Measurements from ENCODE around the gene SMYD3.

SMYD3 gene

DNA sequence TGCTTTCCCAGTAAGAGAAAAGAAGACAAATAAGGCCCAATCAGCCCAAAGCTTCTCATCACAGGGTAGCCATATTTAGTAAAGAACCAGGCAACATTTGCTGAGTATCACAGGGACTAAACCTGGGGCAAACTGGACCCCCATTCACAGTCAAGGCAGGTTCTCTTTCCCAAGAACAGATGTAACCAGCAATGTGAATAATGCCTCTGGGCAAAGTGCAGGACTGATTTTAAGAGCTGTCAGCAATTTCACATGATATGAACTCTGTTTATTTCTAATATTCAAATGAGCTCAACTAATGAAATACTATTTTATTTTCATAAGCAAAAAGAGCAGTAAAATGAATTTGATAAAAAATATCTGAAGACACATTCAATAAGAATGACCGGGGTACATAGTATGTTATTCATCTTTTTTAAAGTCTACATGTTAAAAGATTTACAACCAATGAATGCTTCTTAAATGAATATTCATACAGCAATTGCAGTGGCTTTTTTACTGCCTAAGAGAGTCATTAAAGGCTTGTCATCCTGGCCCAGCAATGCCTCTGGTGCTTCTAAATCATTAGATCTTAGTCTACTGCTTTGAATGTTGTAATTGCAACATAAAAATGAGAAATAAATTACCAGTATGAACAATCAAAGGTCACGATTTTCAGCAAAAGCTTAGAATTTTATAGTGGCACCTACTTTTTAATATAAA is 308.8 kb downstream of the SMYD3 start:
- Histone ChIP-seq H3K9me3 (ENCODE audit: control insufficient read depth, low read length) (no peaks in the 10 kb centered on the region), H3K27ac (ENCODE audit: low read depth, low read length, severe bottlenecking) (no peak overlapping the region), H3K36me3 (ENCODE audit: control insufficient read depth, insufficient read depth, low read length) (no peaks in the 10 kb centered on the region), H3K4me1 (ENCODE audit: control insufficient read depth, insufficient read depth, low read length, poor library complexity, severe bottlenecking) (no peaks in the 10 kb centered on the region), H3K4me3 (ENCODE audit: extremely low read depth, insufficient read depth, low read length, poor library complexity, severe bottlenecking) (no peak overlapping the region)
- 80% methylated on average over 1 of the region's 2 CpGs; no CpG with 5 or more reads in 1 of the 2 experiments for WGBS, 2 experiments (ENCODE audit: insufficient coverage in 2 of 2)

DNA sequence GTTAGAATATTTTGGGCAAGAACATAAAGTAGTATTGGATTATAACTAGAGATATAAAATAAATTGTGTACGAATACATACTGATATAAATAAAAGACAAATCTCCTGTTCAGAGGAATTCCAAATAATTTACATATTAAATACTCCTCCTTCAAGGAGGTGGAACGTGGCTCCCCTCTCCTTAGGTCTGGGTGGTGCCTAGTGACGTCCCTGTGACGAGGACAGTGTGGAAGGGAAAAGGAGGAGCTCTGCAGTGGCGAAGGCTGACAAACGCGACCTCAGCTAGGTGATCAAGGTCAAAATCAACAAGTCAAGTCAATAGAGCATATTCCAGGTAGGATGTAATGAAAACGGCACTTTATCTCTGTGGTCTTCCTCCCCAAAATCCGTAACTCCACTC is 310.0 kb downstream of the SMYD3 start:
- Histone ChIP-seq H3K36me3 (ENCODE audit: control insufficient read depth, insufficient read depth, low read length) (no peaks in the 10 kb centered on the region), H3K4me3 (ENCODE audit: extremely low read depth, insufficient read depth, low read length, poor library complexity, severe bottlenecking) (no peak overlapping the region), H3K27ac (ENCODE audit: low read depth, low read length, severe bottlenecking) (no peak overlapping the region), H3K9me3 (ENCODE audit: control insufficient read depth, low read length) (no peaks in the 10 kb centered on the region), H3K4me1 (ENCODE audit: control insufficient read depth, insufficient read depth, low read length, poor library complexity, severe bottlenecking) (no peaks in the 10 kb centered on the region)
- 93 to 98% methylated on average over 4 to 6 of the region's 9 CpGs for WGBS, 2 experiments (ENCODE audit: insufficient coverage in 2 of 2)

DNA sequence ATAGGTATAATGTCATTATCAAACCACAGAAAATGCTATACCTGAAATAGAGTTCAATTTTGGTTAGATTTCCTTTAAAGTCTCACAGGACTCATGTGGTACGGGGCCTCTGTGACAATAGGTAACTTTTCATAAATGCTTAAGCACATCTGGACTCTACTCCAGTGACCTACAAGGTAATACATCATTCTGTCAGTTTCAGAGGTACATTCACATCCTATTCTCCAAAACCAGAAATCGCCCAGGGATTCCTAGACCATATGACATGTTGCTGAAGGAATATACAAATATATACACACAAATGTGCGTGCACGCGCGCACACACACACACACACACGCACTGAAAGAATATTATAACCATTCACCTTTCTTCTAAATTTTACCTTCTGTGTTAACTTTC is 311.8 kb downstream of the SMYD3 start:
- Histone ChIP-seq H3K4me1 (ENCODE audit: control insufficient read depth, insufficient read depth, low read length, poor library complexity, severe bottlenecking) (no peaks in the 10 kb centered on the region), H3K27ac (ENCODE audit: low read depth, low read length, severe bottlenecking) (no peak overlapping the region), H3K9me3 (ENCODE audit: control insufficient read depth, low read length) (no peaks in the 10 kb centered on the region), H3K4me3 (ENCODE audit: extremely low read depth, insufficient read depth, low read length, poor library complexity, severe bottlenecking) (no peak overlapping the region), H3K36me3 (ENCODE audit: control insufficient read depth, insufficient read depth, low read length) (no peaks in the 10 kb centered on the region)
- WGBS, 2 experiments (ENCODE audit: insufficient coverage in 2 of 2), result 76 to 100% methylated on average over 1 to 6 of the region's 7 CpGs

DNA sequence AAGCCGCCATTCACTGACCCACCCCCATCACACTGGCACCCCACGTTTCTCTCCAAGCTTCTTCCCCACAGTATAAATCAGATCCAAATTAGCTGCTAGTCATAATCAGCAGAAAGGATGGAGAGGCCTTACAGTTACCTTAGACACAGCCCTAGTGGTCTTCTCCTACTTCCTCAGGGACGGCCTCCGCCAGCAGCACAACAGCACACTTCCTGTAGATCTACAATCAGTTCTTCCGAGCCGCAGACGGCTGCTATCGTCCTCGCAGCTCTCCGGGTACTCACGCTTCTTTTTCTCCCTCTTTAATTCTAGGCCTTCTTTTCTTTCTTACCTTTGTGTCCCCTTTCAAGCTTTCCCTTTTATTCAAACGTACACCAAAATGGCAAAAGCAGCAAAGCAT is 313.5 kb downstream of the SMYD3 start:
- 96 to 97% methylated on average over 8 to 9 of the region's 12 CpGs for WGBS, 2 experiments (ENCODE audit: insufficient coverage in 2 of 2)
- no peaks in the 10 kb centered on the region for H3K9me3 ChIP-seq (ENCODE audit: control insufficient read depth, low read length)

DNA sequence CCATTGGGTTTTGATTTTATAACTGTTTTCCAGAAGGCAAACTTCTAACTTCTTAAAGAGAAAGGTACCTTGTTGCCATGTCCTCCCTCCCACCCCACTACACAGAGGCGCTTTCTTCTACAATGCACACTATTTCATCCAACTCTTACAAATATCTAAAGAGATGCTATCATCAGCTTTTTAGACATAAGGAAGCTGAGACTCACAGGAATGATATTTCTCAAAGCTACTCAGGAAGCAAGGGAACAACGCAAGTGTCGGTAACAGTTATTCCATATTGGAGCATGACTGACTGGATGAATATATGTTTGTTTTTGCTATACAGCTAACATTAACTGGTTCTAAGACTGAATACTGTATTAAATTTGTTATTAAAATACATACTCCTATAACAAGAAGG is 318.0 kb downstream of the SMYD3 start:
- H3K4me1 ChIP-seq (ENCODE audit: control insufficient read depth, insufficient read depth, low read length, poor library complexity, severe bottlenecking), result no peaks in the 10 kb centered on the region
- 71 to 100% methylated on average over 1 of the region's 3 CpGs for WGBS, 2 experiments (ENCODE audit: insufficient coverage in 2 of 2)
- no peaks in the 10 kb centered on the region for H3K36me3 ChIP-seq (ENCODE audit: control insufficient read depth, insufficient read depth, low read length)
- no peaks in the 10 kb centered on the region for H3K9me3 ChIP-seq (ENCODE audit: control insufficient read depth, low read length)
- H3K4me3 ChIP-seq (ENCODE audit: extremely low read depth, insufficient read depth, low read length, poor library complexity, severe bottlenecking), result no peak overlapping the region
- H3K27ac ChIP-seq (ENCODE audit: low read depth, low read length, severe bottlenecking), result no peak overlapping the region

More for the DNA sequence above, 313.5 kb downstream of the SMYD3 start:
- H3K36me3 ChIP-seq (ENCODE audit: control insufficient read depth, insufficient read depth, low read length), result no peaks in the 10 kb centered on the region
- no peak overlapping the region for H3K27ac ChIP-seq (ENCODE audit: low read depth, low read length, severe bottlenecking)
- H3K4me3 ChIP-seq (ENCODE audit: extremely low read depth, insufficient read depth, low read length, poor library complexity, severe bottlenecking), result no peak overlapping the region
- H3K4me1 ChIP-seq (ENCODE audit: control insufficient read depth, insufficient read depth, low read length, poor library complexity, severe bottlenecking), result no peaks in the 10 kb centered on the region

DNA sequence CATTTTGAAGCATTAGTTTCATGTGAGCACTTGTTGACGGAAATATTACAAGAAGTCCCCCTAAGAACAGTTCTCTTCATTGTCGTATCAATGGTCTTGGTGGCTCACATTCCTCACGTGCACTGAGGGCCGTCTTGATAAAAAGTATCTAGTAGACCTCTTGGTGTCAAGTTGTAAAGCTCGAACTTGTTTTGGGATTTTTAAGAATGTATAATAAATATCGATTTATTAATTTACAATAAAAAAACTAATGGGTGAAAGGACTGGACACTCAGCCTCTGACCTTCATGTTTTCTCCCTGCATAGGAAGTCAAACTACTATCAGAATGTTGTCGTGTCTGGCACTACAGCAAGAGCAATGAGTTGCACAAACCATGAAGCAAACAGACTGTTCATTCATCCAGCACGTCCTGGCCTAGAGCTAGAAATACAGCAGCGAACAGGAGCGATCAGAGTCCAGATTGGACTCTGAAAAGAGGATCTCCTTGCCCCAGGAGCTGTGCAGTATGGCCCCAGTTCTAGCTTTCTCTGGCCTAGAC is 319.2 kb downstream of the SMYD3 start:
- Histone ChIP-seq H3K4me3 (ENCODE audit: extremely low read depth, insufficient read depth, low read length, poor library complexity, severe bottlenecking) (no peak overlapping the region), H3K9me3 (ENCODE audit: control insufficient read depth, low read length) (no peaks in the 10 kb centered on the region), H3K4me1 (ENCODE audit: control insufficient read depth, insufficient read depth, low read length, poor library complexity, severe bottlenecking) (no peaks in the 10 kb centered on the region), H3K27ac (ENCODE audit: low read depth, low read length, severe bottlenecking) (no peak overlapping the region), H3K36me3 (ENCODE audit: control insufficient read depth, insufficient read depth, low read length) (no peaks in the 10 kb centered on the region)
- 93 to 98% methylated on average over 5 to 7 of the region's 10 CpGs for WGBS, 2 experiments (ENCODE audit: insufficient coverage in 2 of 2)

DNA sequence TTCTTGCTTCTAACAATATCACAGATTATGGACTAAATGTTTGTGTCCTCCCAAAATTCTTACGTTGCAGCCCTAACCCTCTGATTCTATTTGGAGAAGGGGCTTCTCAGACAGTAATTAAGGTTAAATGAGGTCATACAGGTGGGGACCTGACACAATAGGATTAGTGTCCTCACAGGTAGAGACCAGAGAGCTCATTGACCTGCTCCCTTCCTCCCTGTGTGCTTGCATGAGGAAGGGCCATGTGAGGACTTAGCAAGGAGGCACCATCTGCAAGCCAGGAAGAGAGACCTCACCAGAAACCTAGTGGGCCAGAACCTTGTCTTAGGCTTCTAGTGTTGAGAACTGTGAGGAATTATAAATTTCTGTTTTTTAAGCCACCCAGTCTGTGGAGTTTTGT is 322.6 kb downstream of the SMYD3 start:
- Histone ChIP-seq H3K27ac (ENCODE audit: low read depth, low read length, severe bottlenecking) (no peak overlapping the region), H3K36me3 (ENCODE audit: control insufficient read depth, insufficient read depth, low read length) (no peaks in the 10 kb centered on the region), H3K4me3 (ENCODE audit: extremely low read depth, insufficient read depth, low read length, poor library complexity, severe bottlenecking) (no peak overlapping the region), H3K9me3 (ENCODE audit: control insufficient read depth, low read length) (no peaks in the 10 kb centered on the region), H3K4me1 (ENCODE audit: control insufficient read depth, insufficient read depth, low read length, poor library complexity, severe bottlenecking) (no peaks in the 10 kb centered on the region)
- WGBS, 2 experiments (ENCODE audit: insufficient coverage in 2 of 2), result no CpG with 5 or more reads among the region's 1 CpG

DNA sequence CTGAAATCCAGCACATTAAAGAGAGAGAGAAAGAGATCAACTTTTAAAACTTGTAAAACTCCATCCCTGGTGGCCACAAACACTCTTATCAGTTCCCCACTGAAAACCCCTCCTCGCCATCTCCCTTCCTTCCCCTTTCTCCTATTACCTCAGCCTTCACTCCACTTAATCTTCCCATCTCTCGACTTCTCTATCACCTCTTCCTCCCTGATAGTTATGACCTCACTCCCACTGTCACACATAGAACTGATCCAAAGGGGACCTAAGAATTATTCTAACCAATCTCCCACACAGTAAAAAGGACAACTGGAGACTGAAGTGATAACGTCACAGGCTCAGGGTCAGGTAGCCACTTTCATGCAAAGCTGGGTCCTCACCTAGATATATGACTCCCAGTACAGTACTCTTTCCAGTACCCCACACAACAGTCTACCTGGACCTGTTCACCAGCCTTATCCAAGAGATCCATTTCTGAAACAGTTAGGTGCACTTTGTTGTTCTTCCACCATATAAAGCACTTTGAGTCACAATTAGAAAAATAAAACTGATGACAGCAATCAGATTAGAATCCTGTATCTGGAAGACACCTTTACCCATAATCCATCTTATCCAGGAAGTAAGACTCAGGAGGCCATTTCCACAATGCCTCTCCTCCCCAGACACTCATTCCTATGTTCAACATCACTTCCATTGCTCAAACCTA is 324.8 kb downstream of the SMYD3 start:
- H3K4me1 ChIP-seq (ENCODE audit: control insufficient read depth, insufficient read depth, low read length, poor library complexity, severe bottlenecking), result no peaks in the 10 kb centered on the region
- no peaks in the 10 kb centered on the region for H3K36me3 ChIP-seq (ENCODE audit: control insufficient read depth, insufficient read depth, low read length)
- no peak overlapping the region for H3K27ac ChIP-seq (ENCODE audit: low read depth, low read length, severe bottlenecking)
- no peaks in the 10 kb centered on the region for H3K9me3 ChIP-seq (ENCODE audit: control insufficient read depth, low read length)
- 88 to 96% methylated on average over 3 of the region's 3 CpGs for WGBS, 2 experiments (ENCODE audit: insufficient coverage in 2 of 2)
- no peak overlapping the region for H3K4me3 ChIP-seq (ENCODE audit: extremely low read depth, insufficient read depth, low read length, poor library complexity, severe bottlenecking)

DNA sequence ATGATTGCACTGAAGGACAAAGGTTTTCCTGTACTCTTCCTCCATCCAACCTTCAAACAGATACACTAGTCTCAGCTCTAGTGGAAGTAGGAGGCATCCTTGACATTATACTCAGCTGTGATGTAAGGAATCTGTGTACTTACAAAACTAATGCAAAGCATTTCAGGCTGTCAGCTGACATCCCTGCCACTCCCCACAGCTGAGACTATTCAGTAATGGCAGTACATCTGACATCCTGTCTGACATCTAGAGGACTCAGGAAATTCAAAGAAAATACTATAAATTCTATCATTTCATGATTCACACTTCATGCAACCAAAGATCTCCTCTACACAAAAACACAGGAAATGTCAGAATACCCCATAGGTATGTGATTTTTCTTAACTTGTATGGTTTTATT is 325.8 kb downstream of the SMYD3 start:
- Histone ChIP-seq H3K4me1 (ENCODE audit: control insufficient read depth, insufficient read depth, low read length, poor library complexity, severe bottlenecking) (no peaks in the 10 kb centered on the region), H3K4me3 (ENCODE audit: extremely low read depth, insufficient read depth, low read length, poor library complexity, severe bottlenecking) (no peak overlapping the region), H3K36me3 (ENCODE audit: control insufficient read depth, insufficient read depth, low read length) (no peaks in the 10 kb centered on the region), H3K9me3 (ENCODE audit: control insufficient read depth, low read length) (no peaks in the 10 kb centered on the region), H3K27ac (ENCODE audit: low read depth, low read length, severe bottlenecking) (no peak overlapping the region)

DNA sequence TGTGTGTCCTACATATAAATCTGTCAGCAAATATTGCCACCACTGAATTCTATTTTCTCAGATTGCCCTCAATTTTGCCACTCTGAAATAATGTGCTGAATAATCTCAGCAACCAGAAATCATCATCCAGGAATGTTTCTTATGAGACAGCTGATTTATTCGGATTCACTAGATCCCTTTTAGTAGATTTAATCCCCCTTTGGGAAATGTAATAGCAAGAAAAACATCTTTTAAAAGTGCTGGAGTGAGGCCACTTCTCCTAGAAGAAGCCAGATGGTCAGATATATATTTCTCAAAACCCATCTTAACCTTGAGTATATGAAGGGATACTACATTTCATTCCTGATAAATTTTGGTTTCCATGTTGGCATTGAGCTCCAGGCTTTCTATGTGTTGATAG is 327.7 kb downstream of the SMYD3 start:
- H3K4me1 ChIP-seq (ENCODE audit: control insufficient read depth, insufficient read depth, low read length, poor library complexity, severe bottlenecking), result no peaks in the 10 kb centered on the region
- no CpG with 5 or more reads among the region's 1 CpG for WGBS, 2 experiments (ENCODE audit: insufficient coverage in 2 of 2)

DNA sequence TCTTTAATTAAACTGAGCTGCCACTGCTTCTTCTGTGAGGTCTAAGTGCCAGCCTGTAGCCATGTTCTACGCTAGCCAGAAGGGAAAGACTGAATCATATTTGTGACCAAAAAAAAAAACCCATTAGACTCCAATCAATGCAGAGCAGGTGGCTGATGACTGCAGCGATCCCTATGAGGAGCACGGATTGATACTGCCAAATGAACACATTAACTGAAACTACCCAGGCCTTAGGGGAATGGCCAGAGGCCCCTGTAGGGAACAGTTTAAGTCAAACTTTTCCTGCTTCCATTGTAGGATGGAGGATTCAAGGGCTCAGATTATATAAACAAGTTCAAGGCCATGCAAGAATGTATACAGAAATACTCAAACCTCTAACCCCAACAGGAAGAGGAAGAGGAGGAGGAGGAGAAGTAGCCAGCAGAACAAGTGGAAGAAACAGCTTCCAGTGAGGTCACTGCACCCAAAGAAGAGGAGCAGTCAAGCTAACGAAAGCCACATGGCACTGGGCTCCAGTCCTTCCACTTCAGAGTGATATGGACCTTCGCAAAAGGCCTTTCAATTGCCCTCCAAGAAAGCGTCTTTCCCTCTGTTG is 328.3 kb downstream of the SMYD3 start:
- no peaks in the 10 kb centered on the region for H3K9me3 ChIP-seq (ENCODE audit: control insufficient read depth, low read length)
- no peaks in the 10 kb centered on the region for H3K4me1 ChIP-seq (ENCODE audit: control insufficient read depth, insufficient read depth, low read length, poor library complexity, severe bottlenecking)
- 84 to 100% methylated on average over 2 of the region's 6 CpGs for WGBS, 2 experiments (ENCODE audit: insufficient coverage in 2 of 2)
- no peak overlapping the region for H3K4me3 ChIP-seq (ENCODE audit: extremely low read depth, insufficient read depth, low read length, poor library complexity, severe bottlenecking)
- no peaks in the 10 kb centered on the region for H3K36me3 ChIP-seq (ENCODE audit: control insufficient read depth, insufficient read depth, low read length)
- H3K27ac ChIP-seq (ENCODE audit: low read depth, low read length, severe bottlenecking), result no peak overlapping the region

More for the DNA sequence above, 327.7 kb downstream of the SMYD3 start:
- Histone ChIP-seq H3K4me3 (ENCODE audit: extremely low read depth, insufficient read depth, low read length, poor library complexity, severe bottlenecking) (no peak overlapping the region), H3K36me3 (ENCODE audit: control insufficient read depth, insufficient read depth, low read length) (no peaks in the 10 kb centered on the region), H3K27ac (ENCODE audit: low read depth, low read length, severe bottlenecking) (no peak overlapping the region), H3K9me3 (ENCODE audit: control insufficient read depth, low read length) (no peaks in the 10 kb centered on the region)

All from mesodermal cell (in vitro differentiated cells).